ENCODE measurements around the gene COL10A1. TPM values are rescaled to one million over a fixed set of nuclear protein-coding genes. Genes with fewer than 3 reads are reported as not detected.

The COL10A1 gene
- total RNA-seq, 4 donors from 2014 or later: not detected

GRCh38 chr6:116157391-116157790, 31.5 kb upstream of the COL10A1 start:
- DNase-seq: no peak
- 61 to 88% methylated on average over 1 of the region's 1 CpG for WGBS, 2 donors
- Histone ChIP-seq H3K9me3 (no peaks in the 10 kb centered on the region), H3K4me1 (no peaks in the 10 kb centered on the region), H3K36me3 (peaks cover 0 to 4% (median 0%) of the 10 kb centered on the region in 3 donors), H3K27me3 (no peaks in the 10 kb centered on the region), H3K27ac (no peak overlapping the region), H3K4me3 (no peak overlapping the region)
- TF ChIP-seq POLR2A (IDR thresholded peaks at IDR 0.05) (no peak), CTCF (IDR thresholded peaks at IDR 0.05) (no peak)
- intact Hi-C loops (cut with DNase I): no loop called here

GRCh38 chr6:116156405-116157326, 30.7 kb upstream of the COL10A1 start:
- no peak overlapping the region for H3K27ac ChIP-seq
- no peak overlapping the region for H3K4me3 ChIP-seq
- H3K4me1 ChIP-seq: no peaks in the 10 kb centered on the region
- no peaks in the 10 kb centered on the region for H3K9me3 ChIP-seq
- H3K27me3 ChIP-seq: no peaks in the 10 kb centered on the region
- H3K36me3 ChIP-seq: peaks cover 0 to 4% (median 0%) of the 10 kb centered on the region in 3 donors
- 77 to 78% methylated on average over 7 of the region's 7 CpGs for whole genome bisulfite sequencing, 2 donors
- TF ChIP-seq CTCF (IDR thresholded peaks at IDR 0.05): no peak
- DNase-seq: no peak
- intact Hi-C loops (cut with DNase I): no loop called here

- H3K27ac ChIP-seq: no peak overlapping the region
These were observed 29.0 kb upstream of the COL10A1 start for GRCh38 chr6:116154887-116155286.

GRCh38 chr6:116152620-116153019, 26.7 kb upstream of the COL10A1 start:
- Histone ChIP-seq H3K4me1 (no peaks in the 10 kb centered on the region), H3K27me3 (no peaks in the 10 kb centered on the region), H3K27ac (no peak overlapping the region), H3K4me3 (no peak overlapping the region), H3K9me3 (no peaks in the 10 kb centered on the region), H3K36me3 (peaks cover 0 to 4% (median 0%) of the 10 kb centered on the region in 3 donors)
- TF ChIP-seq CTCF (IDR thresholded peaks at IDR 0.05): no peak
- TF ChIP-seq POLR2A (IDR thresholded peaks at IDR 0.05): no peak
- intact Hi-C loops (cut with DNase I): no loop called here
- WGBS, 2 donors: 77 to 86% methylated on average over 1 of the region's 1 CpG
- DNase-seq: no peak

More at GRCh38 chr6:116154887-116155286, 29.0 kb upstream of the COL10A1 start:
- Histone ChIP-seq H3K36me3 (peaks cover 0 to 8% (median 0%) of the 10 kb centered on the region in 3 donors), H3K4me1 (no peaks in the 10 kb centered on the region), H3K4me3 (no peak overlapping the region), H3K27me3 (no peaks in the 10 kb centered on the region), H3K9me3 (no peaks in the 10 kb centered on the region)
- DNase-seq: no peak
- intact Hi-C loops (cut with DNase I): no loop called here
- TF ChIP-seq CTCF (IDR thresholded peaks at IDR 0.05) (no peak), POLR2A (IDR thresholded peaks at IDR 0.05) (no peak)
- WGBS, 2 donors: 95 to 98% methylated on average over 2 of the region's 2 CpGs

All from esophagus squamous epithelium (tissue), 5 donors.